ENCODE results near the gene ZNF417.
"Not testable (repeated sequence)": the region's sequence is repeated elsewhere in the genome, so short reads cannot be mapped to it uniquely, and the experiment has no call there.

Gene ZNF417

DNA sequence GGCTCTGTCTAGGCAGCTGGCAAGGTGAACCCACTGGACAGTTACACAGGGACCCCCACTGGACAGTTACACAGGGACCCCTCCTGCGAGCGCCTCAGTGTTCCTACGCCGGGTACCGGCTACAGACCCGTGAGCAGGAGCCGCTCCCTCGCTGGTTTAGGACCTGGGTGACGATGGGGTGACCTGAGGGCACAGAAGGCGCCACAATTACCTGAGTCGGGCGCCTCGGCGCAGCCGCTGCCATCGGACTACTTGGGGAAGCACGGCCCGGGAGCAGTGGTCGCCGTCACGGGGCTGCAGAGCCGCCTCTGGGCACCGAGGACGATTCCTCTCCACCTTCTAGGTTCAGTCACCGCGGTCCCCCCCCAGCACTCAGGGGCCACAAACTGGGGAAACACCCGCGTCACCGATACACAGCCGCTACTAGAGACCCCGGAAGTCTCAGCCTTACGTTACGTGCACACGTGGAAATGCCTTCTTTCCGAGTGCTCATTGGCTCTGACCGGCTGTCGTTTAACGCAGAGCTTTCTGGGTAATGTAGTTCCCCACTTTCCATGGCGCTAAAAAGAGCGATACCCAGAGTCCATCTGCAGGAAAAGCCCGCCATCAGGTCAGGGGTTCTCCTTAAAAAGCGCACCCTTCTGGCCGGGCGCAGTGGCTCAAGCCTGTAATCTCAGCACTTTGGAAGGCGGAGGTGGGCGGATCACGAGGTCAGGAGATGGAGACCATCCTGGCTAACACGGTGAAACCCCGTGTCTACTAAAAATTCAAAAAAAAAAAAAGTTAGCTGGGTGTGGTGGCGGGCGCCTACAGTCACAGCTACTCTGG is at the start of gene ZNF417:
Gene ZNF417 (minus strand): TSS at position 425 of the 828 bp plus-strand sequence. CDS start 181 bp downstream, at position 244.
- DNase-seq: peak; percentile 95 to 98

DNA sequence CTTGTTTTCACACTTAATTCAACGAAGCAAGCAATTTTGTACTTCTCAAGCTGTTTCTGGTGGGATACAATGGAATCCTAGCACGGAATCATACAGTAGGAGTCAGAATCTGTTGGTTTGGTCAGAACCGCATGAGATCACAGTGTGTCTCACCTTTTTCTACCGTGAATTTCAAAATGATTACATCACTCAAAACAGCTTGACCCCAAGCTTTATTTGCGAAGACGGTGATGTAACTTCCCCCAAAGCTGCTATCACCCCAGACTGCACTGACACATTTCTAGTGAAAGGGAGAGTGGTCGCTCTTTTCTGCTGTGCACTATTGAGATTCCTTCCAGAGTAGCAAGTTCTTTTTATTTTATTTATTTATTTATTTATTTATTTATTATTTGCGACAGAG is 48.4 kb upstream of the ZNF417 start:
- DNase-seq: no peak

DNA sequence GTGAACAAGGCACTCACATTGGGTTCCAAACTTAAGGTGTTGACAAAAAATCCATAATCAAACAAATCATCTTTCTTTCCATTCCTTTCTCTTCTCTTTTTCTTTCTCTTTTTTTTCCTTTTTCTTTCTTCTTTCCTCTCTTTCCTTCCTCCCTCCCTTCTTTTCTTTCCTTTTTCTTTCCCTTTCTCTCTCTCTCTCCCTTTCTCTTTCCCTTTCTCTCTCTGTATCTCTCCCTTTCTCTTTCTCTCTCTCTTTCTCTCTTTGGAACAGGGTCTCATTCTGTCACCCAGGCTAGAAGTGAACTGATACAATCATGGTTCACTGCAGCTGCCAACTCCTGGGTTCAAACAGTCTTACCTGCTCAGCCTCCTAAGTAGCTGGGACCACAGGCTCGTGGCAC is 45.4 kb upstream of the ZNF417 start:
- no peak for DNase-seq

DNA sequence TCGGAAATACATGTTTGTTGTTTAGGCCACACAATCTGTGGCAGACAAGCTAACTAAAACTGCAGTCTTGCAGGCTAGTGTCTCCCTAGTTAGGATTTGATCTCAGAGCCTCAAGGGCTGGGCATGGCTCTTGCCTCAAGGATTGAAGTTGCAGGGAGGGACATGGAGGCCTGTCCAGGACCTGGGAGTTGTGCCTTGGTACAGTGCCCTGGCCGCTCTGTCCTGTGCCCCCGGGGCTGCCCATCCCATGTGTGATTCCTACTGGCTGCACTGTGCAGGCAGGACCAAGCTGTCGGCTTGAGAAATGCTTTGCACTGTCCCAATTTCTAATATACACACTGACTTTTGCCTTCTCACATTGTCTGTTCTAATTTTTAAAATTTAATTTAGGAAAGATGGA is 38.6 kb upstream of the ZNF417 start:
- no peak for DNase-seq

DNA sequence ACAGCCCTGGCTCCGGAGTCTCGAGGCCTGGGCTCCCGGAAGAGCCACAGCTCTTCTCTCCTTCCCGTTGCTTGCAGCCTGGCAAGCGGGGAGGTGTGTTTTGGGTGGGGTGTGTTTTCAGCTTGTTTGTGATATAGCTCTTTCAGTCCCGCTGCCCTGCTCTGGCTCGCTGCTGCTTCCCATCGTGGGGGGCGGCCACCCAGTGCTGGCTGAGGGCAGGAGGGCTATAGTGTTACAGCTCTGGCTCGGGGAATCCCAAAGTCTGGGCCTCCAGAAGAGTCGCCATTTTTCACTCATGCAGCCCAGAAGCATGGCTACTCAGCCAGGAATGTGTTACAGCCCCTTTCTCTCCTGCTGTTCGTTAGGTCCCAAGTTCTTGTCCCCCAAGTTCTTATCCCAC is 33.3 kb upstream of the ZNF417 start:
- no peak for DNase-seq

DNA sequence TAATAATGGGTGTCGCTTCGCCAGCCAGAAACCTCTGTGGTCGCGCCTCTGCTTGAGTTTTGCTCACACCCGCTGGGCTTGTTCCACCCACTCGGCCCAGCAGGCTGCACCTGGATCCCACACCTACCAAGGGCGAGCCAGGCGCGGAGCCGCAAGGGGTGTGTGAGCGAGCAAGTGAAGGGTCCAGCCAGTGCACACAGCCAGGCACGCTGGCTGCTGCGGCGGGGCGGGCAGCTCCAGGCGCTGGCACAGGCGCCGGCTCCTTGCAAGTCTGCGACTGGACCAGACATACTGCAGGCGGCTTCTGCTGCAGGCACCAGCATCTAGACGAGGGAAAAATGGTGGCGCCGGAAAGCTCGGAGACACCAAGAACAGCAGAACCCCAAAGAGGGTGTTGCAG is 32.9 kb upstream of the ZNF417 start:
- DNase-seq: no peak

DNA sequence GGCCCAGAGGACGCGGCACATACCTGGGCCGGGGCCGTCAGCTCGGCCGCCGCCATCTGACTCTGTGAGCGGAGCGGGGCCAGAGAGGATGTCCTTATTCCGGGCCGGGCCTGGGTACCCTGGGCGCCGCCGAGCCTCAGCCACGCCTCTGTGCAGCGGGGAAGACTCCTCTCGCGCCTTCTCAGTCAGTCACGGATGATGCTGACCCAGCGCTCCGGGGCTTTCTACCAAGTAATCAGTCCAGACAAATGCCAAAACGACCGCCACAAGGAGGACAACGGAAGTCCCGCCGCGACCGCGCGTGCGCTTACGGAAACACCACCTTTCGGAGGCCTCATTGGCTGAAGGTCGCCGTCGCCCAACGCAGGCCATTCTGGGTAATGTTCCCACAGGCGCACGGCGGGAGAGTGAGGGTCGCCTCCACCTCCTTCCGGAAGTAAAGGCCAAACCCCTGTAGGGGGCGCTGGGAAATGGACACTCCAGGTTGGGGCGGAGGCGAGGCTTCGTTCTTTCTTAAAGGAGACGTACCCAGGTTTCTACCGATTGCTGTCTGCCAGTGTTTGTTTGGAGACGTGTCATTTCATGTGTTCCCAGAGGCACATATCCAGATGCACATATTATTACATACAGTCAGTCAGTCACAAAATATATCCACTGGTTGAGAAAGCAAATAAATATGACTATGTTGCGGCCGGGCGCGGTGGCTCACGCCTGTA is 31.2 kb upstream of the ZNF417 start, which contains the start of gene ZNF256:
Gene ZNF256 (minus strand): TSS at position 288 of the 716 bp plus-strand sequence. CDS start 232 bp downstream, at position 56.
- DNase-seq: peak; percentile 82 to 90

DNA sequence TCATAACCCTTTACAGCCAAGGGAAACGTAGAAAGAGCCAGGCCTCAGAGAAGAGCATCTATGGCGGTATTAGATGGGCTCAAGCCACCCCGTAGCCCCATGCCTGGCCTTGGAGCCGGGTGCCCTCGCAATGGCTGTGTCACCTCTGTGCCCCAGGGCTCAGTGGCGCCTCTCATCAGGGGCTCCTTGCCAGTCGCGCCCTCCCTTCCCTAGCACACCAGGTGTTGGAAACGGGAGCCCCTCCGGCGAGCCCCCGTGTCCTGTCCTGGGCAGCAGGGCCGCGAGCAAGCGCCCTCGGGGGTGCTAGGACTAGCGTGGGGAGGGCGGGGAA is 30.7 kb upstream of the ZNF417 start:
- DNase-seq: no peak

DNA sequence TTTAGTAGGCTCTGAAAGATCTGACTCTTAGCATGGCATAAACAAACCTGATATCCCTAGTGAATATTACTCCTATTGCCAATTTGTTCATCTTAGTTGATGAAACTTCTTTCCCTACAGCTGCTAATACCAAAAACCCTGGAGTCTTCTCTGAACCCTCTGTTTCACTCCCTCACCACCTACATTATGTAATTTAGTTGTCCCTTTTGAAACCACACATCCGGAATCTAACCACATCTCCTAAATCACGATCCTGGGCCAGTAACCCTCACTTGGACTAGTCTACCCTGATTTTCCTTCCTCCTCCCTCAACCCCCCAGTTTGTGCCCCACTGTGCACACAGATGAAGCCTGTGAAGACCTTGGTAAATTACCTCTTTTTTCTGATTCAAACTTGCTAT is 29.9 kb upstream of the ZNF417 start:
- no peak for DNase-seq

DNA sequence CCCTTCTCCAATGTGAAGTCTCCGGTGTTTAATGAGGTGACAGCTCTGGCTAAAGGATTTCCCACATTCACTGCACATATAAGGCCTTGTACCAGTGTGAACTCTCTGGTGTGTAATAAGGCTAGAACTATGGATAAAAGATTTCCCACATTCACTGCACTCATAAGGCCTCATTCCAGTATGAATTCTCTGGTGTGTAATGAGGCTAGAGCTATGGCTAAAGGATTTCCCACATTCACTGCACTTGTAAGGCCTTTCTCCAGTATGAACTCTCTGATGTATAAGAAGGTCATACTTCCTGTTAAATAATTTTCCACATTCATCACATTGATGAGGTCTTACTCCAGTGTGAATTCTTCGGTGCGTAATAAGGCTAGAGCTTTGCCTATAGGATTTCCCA is 25.2 kb upstream of the ZNF417 start:
- no peak for DNase-seq

DNA sequence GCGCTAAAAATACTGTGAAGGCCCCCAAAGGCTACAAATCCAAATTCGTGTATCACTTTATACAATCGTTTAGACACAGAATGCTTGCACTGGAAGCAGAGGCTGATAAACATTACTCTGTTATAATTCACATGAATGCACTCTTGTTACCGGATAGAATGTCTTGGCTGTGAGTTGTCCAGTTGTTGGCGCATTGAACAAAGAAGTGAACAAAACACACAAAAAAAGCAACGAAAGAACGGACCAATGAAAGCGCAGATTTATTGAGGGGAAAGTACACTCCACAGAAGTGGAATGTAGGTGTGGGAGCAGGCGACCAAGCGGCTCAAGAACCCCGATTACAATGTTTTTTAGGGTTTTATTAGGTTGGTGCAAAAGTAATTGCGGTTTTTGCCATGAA is 19.3 kb upstream of the ZNF417 start:
- DNase-seq: no peak

DNA sequence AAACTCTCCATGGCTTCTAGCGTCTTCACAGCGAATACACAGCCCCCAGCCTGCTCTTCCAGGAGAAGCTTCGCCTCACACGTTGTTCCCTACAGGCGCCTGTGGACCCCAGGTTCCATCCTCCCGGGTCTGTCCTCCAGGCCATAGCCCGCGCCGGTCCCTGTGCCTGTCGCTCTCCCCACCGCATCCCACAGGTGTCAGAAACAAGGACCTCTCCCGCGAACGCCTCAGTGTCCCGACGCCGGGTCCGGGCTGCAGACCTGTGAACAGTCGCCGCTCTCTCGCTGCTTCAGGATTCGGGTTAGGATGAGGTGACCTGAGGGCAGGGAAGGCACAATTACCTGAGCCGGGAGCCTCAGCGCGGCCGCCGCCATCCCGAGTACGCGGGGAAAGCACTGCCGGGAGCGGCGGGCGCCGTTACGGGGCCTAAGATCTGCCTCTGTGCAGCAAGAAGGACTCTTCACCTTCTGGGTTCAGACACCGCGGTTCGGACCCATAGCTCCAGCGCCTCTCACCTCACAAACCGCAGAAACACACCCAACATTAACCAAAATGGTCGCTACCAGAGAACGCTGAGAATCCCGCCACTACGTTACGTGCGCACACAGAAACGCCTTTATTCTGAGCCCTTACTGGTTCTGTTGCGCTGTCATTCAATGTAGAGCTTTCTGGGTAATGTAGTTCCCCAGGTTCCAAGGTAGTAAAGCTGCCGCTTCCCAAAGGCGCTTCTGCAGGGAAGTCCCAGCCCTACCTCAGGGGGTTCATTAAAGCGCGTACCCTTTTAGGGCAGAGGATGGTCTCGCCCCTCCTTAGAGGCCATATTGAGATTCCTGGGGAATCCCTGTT is 18.7 kb upstream of the ZNF417 start, which contains the start of gene ZNF418:
Gene ZNF418 (minus strand): TSS at position 583 of the 846 bp plus-strand sequence. CDS start 1,580 bp downstream, outside the sequence.
- peak; percentile 70 to 72 for DNase-seq

DNA sequence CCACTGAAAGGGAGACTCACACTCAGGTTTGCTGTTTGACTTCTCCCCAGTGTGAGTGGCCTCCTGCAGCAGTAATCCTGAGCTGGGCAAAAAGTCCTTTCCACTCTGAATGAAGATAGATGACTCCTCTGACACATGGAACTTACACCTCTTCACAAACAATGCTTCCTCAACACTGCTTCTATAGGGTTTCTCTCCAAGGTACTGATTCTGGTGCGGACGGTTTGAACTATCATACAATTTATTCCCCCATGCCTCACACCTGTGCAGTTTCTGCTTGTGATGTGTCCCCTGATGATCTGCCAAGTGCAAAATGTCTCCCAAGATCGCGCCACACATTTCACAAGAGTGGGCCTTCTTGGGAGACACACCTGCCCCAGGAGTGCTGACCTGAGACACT is 11.2 kb upstream of the ZNF417 start:
- no peak for DNase-seq

DNA sequence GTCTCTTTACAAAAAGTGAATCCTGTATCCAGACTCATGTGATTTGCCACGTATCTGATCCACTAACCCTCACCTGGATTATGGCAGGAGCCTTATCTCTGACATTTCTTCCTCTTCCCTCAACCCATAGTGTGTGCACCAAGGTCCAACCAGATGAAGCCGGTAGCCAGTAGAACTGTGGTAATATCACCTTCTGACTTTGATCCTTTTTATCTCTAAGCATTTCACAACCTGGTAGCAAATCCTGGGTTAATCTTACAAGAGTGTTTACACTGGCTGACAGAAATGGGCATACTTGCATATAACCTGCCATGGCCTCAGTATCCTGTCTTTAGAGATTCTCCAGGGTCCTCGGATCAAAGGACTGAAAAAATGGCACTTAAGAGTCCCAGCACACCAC is 1.9 kb downstream of the ZNF417 start:
- no peak for DNase-seq

DNA sequence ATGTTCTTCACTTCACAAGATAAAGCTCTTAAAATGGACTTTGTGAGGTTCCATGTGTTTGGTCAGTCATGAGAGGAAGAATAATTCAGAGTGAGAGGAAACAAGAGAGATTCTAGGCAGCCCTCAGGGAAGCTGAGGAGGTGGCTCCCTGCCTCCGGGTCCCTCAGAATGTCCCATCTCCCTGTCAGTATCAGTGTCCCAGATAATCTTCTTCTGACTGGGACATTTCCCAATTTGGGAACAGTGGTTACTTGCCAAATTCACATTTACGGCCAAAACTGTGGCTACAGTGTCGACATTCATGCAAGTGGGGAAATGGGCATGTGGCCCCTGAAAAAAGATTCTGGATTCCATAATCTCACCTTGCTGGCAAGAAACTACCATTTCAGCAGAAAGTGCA is 9.0 kb downstream of the ZNF417 start:
- DNase-seq: no peak

DNA sequence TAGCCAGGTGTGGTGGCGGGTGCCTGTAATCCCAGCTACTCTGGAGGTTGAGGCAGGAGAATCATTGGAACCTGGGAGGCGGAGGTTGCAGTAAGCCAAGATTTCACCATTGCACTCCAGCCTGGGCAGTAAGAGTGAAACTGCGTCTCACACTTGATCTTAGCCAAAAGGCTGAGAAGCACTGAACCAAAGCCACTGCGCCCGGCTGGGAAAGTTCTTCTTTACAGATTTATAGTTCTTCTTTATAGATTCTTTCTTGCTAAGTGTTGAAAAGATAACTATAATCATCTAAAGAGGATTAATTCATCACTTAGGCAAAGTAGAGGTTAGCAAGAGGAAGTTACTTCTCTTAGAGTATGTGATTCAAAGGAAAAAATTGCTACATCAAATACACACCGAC is 11.1 kb downstream of the ZNF417 start:
- no peak for DNase-seq

DNA sequence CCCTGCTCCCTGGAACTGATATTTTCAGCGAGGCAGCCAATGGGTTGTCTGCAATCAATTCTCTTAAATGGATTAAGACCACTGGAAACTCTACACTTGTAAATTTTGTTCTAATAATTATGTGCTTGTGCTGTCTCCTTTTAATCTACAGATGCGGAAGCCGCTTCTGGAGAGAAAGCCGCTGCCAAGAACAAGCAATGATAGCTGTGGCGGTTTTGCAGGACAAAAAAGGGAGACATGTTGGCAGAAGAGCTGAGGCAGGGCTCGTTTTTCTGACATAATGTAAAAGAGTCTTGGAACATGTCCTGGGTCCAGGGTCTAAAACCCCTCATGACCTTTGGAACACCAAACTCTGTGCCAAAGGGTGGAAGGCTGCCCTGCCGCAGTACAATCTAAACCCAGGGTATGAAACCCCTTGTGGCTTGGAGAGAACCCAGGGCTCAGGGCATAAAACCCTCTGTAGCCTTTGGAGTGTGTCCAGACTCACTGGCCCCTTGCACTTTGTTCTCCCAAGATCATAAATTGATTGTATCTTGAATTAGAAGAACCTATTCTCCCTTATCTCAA is 12.7 kb downstream of the ZNF417 start:
- no peak for DNase-seq

DNA sequence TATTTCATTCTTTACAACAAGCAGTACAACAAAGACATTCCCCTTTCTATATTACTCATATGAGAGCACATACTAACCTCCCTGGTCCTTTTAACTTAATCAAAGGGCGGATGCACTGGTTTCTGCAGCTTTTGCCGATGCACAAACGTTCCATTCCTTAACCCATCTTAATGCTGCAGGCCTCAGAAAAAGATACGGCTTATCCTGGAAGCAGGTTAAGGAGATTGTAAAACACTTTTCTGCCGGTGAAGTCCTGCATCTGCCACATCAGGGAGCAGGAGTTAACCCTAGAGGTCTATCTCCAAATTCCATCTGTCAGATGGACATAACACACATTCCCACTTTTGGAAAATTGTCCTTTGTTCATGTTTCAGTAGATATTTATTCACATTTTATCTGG is 16.1 kb downstream of the ZNF417 start:
- no peak for DNase-seq

DNA sequence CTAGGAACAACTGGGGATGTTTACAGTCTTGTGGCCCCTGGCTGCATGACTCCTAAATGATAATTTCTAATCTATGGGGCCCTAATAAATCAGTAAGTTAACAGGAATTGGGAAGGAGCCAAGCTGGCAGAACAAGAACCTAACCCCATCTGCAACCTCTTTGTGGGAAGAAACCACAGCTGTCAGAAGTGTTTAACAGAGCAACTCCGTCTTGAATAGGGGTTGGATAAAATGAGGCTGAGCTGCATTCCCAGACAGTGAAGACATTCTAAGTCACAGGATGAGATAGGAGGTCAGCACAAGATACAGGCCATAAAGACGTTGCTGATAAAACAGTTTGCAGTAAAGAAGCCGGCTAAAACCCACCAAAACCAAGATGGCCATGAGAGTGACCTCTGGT is 25.7 kb downstream of the ZNF417 start:
- not testable (repeated sequence) for DNase-seq

DNA sequence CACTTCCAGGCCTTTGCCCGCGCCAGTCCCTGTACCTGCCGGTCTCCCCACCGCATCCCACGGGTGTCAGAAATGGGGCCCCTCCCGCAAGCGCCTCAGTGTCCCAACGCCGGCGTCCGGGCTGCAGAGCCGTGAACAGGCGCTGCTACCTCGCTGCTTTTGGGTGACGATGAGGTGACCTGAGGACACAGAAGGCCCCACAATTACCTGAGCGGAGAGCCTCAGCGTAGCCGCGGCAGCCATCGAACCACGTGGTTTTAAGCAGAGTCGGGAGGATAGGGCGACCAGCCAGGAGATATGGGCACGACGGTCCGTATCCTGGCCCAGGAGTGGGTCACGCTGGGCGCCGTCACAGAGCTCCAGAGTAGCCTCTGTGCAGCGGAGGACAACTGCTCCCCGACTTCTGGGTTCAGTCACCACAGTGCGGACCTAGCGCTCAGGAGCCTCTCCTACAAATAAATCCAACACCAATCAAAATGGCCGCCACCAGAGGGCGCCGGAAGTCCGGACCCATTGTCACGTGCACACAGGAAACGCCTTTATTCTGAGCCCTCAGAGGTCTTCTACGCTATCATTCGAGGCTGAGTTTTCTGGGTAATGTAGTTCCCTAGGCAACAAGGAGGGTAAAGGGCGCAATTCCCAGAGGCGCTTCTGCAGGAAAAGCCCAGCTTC is 27.7 kb downstream of the ZNF417 start, which contains the start of gene ZNF814:
Gene ZNF814 (minus strand): TSS at position 478 of the 672 bp plus-strand sequence. CDS start 235 bp downstream, at position 243.
- peak; percentile 63 to 84 for DNase-seq

DNA sequence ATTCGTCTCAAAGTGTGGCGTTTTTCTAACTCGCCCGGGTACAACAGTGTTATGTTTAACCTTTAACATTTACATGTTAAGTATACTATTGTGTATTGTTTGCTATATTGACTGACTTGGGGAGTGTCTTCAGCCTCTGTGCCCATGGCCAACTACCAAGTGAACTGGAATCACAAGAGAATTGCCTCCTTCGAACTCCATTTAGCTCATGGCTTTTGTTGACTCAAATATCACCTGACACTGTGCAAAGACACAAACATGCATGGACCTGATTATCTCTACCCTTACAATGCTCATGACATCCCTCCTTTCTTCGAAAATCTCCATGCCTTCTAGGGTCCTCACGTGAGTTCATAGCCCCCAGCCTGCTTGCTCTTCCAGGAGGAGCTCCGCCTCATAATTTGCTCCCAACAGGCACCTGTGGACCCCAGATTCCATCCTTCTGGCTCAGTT is 28.3 kb downstream of the ZNF417 start:
- DNase-seq: no peak
